Cardiac septum (tissue), 1 donor: Measurements from ENCODE around the gene TFF2. TPM values are rescaled to one million over a fixed set of nuclear protein-coding genes. Genes with fewer than 3 reads are reported as not detected.

Experiments
- DNase-seq: peaks from one replicate; pipeline ENCODE4 v3.0.0-alpha.2; 2020; ENCODE audit warnings: low spot score
- intact Hi-C: fragments of 100-400 bp; cut with DNase I; formaldehyde crosslinking; loops from one replicate; pipeline ENCODE4 v1.14.0; 2022
- total RNA-seq: library from RNA; stranded (reverse); fragmentation: NEBNext Ultra II Directional; extraction: Animal tissue kit (Norgen Biotek cat#: 25700); gene quantifications from one replicate; pipeline ENCODE4 v1.2.1, GENCODE V29; 2021
- donor health status: DM: no; HTN: no; CAD: no.

Gene TFF2
- total RNA-seq, 1 donor from 2014 or later, result not detected

DNA sequence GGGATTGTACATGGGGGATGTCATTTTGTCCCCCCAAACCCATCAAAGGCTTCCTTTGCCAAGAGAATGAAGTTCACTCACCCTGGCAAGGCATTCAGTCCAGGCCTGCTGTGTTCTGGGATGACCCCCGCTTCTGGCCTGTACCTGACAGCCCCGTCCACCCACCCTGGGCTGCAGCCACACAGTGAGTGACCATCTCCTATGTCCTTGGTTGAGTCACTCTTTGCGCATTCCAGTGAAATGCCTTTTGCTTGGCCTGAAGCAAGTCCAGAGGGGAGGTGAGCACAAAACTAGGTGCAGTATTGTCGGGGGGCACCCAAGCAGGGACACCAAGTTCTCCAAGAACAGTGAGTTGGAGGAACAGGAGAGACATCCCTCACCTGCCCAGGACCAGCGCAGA lies 34.8 kb upstream of the TFF2 start:
- intact Hi-C loops, result no loop called here
- DNase-seq, result no peak

DNA sequence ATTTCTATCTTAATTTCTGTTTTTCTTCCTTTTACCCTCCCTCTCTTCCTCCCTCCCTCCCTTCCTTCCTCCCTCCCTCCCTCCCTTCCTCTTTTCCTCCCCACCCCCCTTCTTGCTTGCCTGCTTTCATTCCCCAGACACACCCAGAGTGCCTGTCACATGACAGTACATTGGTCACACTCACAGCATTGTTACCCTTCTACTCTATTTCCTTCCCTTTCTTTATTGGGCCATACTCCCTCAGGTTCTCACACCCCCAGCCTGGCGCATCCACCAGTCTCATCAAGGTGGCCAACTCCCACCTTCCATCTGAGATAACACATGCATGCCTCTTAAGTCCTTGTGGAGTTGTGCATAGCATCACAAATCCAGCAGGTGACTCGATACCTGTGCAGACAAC lies 34.2 kb upstream of the TFF2 start:
- DNase-seq, result no peak
- intact Hi-C loops, result no loop called here

DNA sequence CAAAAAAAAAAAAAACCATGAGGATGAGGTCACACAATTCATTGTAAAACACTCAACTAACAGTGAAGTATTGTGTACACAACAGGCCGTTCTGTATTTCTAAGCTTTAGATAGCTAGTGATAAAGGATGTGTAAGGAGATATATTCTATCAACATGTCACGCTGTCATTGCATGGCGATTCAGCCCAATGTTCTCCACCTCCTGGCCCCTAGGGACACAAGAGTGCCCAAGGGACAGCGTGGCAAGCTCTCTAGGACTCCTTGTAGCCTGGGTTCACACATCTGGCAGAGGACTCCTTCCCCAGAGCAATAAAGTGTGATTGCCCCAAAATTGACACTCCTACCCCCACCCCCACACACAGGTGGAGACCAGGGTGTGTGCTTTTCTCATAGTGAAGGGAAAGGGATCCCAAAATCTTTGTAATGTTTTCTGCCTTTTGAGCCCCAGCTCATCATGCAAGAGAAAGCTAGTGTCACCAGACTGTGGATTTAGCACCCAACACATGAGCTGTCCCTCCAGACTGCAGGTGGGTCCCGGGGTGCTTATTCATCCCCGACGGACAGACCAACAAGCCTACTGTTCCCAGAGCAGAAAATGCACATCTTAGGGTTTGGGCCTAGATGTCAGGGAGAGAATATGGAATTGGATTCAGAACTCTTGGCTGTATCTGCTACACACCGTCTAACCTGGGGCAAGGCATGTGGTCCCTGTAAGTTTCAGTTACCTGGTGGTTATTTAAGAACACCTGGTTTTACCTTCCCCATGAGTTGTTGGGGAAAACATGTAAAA lies 33.6 kb upstream of the TFF2 start:
- peak; percentile 10 for DNase-seq
- intact Hi-C loops, result no loop called here

DNA sequence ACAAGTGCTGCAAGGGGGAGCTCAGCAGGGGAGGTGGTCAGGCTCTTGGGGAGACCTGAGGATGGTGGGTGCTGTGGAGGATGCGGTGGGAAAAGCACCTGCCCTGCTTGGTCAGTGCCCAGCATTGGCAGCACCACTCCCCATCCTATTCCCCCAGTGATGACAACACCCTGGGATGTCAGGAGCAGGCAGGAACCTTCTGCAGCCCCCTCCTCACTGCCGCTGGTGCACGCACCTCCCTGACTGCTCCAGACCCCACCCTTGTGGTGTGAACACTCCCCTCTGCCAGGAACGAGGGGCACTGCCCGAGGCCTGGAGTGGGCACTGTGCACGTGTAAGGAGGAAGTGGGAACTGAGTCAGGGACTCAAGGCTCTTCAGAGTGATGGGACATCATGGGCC lies 32.5 kb upstream of the TFF2 start:
- intact Hi-C loops, result no loop called here
- DNase-seq, result no peak

DNA sequence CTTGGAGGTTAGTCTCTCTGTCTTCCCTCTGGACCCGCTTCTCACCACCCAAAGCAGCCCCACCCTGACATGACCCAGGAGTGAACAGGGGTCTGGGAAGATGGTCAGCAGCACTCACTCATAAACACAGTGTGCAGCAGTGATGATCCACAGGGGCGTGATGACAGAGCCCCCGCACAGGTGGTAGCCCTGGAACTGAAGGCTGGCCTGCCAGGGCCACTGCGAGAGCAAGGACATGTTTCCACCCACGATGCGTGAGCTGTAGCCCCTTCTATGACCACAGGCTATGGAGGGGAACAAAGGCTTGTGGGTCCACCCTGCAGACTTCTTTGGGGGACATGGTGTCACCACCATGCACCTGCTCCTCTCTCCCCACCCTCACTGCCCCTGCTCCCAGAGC lies 32.1 kb upstream of the TFF2 start:
- intact Hi-C loops, result no loop called here
- no peak for DNase-seq

DNA sequence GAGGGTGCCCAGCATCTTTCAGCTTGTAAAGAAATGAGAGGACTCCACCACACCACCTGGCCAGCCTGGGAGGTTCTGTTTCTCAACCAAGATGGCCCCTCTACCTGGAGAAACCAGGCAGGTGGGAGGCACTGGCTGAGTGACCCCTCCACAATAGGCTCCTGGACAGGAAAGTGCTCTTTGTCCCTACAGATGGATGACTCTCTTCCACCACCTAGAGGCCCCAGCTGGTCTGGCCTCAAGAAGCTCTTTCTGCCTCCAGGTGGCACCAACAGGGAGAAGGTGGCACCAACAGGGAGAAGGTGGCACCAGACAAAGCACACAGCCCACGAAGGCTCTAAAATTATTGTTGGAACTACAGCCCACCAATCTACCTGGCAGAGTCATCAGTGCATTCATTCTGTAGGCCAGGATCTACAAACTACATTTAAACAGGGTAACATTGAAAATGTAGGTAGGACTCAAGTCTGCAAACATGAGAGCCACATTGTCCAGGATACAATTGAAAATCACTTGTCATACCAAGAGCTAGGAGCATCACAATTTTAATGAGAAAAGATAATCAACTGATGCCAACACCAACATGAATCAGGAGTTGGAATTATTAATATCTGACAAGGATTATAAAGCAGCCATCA lies 30.7 kb upstream of the TFF2 start:
- no peak for DNase-seq
- intact Hi-C loops, result no loop called here

DNA sequence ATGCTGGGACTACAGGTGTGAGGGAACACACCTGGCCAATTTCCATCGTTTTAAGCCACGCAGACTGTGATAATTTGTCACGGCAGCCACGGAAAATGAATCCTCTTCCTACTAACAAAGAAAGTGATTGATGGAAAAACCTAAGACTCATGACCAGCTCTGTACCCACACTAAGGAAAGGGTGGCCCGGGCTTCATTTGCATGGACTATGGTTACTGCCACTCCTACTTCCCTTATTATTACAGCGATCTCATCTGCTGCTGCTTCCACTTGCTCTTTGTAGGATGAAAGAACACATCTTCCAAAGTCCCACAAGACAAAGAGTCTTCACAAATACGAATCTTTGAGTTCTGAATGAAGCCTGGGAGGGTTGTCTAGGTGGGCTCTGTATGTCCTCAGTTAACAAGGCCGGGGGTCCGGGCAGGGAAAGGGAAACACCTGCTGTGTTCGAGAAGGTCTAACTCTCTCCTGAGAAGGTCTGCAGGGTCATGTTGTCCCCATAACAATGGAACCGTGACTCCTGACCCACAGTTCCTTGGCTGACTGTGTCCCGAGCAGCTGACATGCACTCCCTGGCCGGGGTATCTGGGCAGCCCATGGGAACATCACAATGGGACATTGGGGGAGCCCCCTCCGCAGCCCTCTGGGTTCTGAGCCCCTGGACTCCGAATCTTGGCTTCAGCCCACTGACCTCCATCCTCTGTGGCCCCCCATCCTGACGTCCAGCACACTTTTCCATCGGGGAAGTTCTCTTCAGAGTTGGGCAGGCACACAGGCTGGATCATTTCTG lies 28.8 kb upstream of the TFF2 start:
- intact Hi-C loops, result no loop called here
- peak; percentile 35 for DNase-seq

DNA sequence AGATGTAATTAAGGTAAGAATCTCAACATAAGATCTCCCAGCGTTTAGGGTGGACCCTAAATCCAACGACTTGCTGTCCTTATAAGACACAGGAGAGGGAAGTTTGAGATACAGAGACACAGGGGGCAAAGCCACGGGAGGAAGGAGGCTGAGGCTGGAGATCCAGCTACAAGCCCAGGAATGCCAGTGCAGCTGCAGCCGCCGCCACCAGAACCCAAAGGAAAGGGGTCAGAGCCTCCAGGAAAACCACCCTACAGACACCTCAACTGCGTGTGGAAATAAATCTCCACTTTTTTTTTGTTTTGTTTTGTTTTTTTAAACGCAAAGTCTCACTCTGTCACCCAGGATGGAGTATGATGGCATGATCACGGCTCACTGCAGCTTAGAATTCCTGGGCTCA lies 27.6 kb upstream of the TFF2 start:
- DNase-seq, result peak; percentile 51
- intact Hi-C loops, result no loop called here

DNA sequence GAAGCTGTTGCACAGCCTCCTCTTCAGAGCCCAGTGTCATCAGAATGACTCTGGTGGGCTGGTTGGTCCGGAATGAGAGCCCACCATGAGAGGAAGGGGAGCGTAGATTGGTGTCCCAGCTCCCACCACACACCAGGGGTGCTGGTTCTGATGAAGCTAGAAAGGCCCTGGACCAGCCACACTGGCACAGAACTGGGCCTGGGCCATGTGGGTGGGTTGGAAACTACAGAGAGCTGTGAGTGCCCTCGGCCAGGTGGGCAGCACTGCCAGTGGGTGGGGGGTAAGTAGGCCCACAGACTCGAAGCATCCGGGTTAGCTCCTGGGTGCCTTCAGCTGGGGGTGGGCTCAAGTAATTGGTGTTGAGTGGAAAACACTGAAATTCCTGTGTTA lies 27.2 kb upstream of the TFF2 start:
- peak; percentile 39 for DNase-seq
- intact Hi-C loops, result no loop called here

DNA sequence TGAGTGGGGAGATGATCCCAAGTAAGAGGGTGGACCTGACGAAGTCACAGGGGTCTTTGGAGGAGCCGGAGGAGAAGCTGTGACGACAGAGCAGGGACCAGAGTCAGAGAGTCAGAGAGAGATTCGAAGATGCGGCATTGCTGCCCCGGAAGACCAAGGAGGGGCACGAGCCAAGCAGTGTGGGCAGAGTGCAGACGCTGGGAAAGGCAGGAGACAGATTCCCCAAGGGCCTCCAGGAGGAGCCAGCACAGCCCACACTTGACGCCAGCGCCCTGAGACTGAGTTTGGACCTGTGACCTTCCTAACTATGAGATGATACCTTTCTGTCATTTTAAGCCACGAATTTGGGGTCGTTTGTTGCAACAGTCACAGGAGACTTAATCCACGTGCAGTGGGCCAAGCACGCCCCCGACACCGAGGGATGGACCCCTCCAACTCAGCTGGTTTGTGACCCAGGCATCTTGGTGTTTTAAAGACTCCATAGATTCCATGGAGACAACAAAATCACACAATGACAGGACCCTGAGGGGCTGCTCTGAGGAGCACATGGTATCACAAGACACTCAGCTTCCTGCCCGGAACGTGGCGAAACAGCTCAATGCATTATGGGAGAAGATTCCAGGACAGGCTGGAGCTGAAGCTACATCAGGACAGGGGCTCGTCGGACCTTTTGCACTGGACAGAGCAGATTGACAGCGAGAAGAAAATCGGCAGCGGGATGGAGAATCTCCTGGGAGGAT lies 26.6 kb upstream of the TFF2 start:
- intact Hi-C loops, result no loop called here

DNA sequence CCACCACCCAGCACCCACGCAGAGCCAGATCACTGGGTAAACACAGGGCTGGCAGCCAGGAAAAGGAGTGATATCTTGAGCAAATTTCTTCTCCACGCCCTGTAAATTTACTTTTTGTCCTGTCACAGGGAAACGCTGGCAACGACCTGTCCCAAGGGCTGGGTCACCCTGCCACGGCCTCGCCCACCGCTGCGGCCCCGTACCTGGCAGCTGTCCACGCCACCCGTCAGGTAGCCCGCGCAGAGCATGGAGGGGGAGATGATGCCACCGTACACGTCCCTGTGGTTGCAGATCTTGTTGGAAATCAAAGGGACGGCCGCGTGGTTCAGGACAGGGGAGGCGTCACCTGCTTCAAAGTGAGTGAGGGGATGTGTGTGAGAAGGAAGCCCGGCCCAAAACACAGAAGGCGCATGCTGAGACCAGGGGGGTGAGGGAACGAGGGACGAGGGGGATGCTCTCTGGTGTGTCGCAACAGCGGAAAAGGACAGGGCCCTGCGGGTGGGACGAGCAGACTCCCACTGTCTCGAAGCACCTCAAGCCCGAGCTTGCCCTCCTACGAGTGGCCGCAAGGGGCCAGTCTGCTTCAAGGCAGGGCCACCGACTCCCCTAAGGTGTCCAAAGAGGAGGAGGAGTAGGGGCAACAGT lies 25.7 kb upstream of the TFF2 start:
- no peak for DNase-seq

More for the DNA sequence above, 26.6 kb upstream of the TFF2 start:
- peak; percentile 39 for DNase-seq

DNA sequence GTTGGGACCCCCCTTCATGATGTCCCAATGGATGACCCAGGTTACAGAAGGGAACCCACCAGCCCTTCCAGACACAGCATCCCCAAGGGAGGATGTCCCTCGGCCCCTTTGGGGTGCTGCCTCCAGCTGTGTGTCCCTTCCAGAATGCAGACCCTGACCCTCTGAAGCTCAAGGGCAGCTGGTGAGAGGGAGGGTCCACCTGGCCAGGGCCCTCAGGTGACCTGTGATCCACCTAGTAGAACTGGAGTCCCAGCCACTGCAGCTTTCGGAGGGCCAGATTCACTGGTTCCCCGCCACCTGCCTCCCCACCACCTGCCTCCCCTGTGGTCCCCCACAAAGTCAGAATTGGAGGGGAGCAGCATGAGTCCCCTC lies 25.2 kb upstream of the TFF2 start:
- DNase-seq, result no peak
- intact Hi-C loops, result no loop called here

More for the DNA sequence above, 25.7 kb upstream of the TFF2 start:
- intact Hi-C loops, result no loop called here

DNA sequence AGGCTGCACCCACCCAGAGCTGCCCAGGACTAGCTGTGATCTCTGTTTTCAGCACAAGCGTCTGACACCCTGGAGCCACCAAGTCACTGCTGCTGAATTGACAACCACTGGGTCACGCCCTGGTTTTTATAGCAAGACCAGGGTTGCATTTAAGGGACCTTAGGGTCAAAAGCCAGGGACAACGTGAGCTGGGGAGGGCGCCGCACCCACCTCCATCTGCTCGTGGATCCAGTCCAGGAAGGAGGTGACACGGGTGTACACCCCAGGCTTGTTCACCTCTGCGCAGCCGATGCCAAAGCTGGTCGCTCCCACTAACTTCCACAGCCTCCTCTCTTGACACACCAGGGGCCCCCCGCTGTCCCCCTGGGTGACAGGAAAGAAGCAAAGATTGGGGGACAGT lies 24.7 kb upstream of the TFF2 start:
- no peak for DNase-seq

DNA sequence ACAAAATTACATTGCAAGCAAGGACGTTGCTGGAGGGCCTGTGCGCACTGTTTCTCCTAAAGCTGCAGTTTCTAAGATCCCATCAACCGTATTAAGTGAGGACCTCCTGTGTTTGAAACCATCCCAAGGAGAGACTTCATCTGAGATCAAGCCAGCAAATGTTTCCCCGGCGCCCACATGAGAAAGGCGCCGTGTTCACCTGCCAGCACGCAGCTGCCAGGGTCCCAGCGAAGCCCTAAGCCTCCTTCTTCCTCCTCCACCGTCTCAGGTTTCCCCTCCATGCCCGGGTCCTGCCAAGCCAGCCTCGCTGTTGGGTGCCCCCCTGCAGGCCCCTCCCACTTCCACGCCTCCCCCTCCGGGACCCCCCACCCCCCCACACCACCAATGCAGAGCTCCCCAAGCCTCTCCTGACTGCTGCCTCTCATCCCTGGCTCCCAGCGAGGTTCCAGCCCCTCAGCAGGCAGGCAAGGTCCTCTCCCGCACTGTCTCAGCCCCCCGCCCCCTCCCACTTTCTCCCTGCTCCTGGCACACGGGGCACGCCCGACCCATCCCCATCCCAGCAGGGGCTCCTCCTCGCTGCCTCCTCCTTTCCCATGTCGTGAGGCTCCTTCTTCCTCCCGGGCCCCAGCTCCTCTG lies 24.2 kb upstream of the TFF2 start:
- DNase-seq, result no peak
- intact Hi-C loops, result no loop called here

More for the DNA sequence above, 24.7 kb upstream of the TFF2 start:
- intact Hi-C loops, result no loop called here

DNA sequence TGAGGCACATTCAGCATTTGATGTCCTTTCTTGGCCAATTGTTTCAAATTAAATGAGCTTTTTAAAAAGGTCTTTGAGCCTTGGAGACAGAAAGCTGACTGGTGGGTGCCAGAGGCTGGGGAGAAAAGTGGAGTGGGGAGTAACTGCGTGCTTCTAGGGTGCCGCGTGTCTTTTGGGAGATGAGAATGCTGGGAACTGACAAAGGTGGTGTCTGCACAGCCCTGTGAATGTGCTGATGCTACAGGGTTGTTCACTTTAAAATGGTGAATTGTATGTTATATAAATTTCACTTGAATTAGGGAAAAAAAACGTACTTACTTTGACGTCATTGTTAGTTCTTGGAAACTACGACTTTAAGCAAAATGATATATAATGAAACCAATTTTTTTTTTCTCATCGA lies 23.7 kb upstream of the TFF2 start:
- intact Hi-C loops, result no loop called here
- DNase-seq, result no peak

DNA sequence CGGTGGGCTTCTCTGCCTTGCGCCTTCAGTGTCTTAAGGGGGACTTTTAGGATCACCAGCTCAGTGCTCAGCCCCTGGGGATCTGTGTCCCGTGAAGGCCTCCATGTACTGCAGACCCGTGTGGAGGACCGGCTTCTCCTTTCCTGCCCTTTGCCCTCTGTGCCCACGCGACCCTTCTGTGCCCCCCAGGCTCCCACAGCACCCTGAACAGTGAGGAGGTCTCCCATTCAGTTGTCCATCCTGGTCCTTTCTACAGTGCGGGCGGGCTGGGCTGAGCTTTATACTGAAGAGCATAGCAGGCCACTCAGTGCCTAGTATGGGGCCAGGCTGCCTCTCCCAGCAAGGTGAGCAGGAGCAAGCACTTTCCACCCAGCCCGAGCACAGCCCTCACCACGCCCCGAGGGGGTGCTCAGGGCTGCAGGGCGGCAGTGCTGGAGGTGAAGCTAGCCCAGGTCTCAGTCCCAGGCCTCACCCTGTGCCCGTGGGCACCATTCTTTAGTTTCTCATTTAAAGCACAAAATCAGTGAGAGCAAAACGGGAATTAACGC lies 23.2 kb upstream of the TFF2 start:
- DNase-seq, result no peak

DNA sequence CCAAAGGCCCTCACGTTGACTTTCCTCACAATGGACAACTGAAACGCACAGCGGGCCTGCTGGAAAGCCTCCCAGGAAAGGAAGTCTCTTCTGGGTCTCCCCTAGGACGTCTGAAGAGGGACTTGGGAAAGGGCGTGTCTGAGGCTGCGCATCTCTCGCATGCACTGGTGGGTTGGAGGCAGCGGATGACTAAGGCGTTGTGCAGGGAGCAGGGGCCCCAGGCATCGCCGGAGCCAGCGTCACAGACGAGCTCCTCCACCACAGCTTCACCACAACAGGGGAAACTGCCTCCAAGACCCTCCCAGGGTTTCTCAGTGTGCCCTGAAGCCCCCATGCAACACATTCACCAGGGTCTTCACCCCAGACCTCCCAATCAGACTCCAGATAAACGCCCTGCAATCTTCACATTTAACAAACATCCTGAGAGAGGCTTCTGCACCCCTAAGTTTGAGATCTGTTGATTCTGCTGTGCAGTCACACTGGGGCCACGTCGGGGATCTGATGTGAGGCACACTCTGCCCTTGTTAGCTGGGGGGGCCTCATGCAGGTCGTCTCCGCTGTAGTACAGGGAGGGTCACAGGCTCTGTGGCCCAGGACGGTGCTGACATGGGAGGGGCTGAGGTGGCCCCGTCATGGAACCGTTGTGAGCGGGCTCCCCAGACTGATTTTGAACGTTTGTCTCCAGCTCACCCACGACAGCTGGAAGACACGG lies 22.6 kb upstream of the TFF2 start:
- intact Hi-C loops, result no loop called here
- no peak for DNase-seq

More for the DNA sequence above, 23.2 kb upstream of the TFF2 start:
- intact Hi-C loops, result no loop called here
